GM12878 (cell line): ENCODE data around the gene POU5F1. TPM values are rescaled to one million over a fixed set of nuclear protein-coding genes. Genes with fewer than 3 reads are reported as not detected.

Experiments
- ATAC-seq: fragments of 200-7000 bp; cut with Tn5 transposase; 3 replicates; pipeline ENCODE4 v1.9.1; 2020; ENCODE audit warnings: mild to moderate bottlenecking, moderate library complexity
- BruUV-seq: library from RNA; stranded (reverse); fragments of 400-500 nt; replicated peaks from 2 replicates; lab custom pipeline; 2021; lab: Mats Ljungman, UMichigan
- CTCF ChIA-PET: fragments of 300-600 bp; sonication (Branson Sonifier 250); formaldehyde crosslinking; extraction: SDS; loops from one replicate; lab custom pipeline; 2021; ENCODE audit warnings: inconsistent platforms; lab: Yijun Ruan, JAX
- POLR2A ChIA-PET: fragments of 350-600 bp; formaldehyde crosslinking; extraction: SDS; loops from one replicate; lab custom pipeline; 2021; ENCODE audit warnings: inconsistent platforms; lab: Charles Lee
- RAD21 ChIA-PET: fragments of 300-600 bp; sonication (Branson Sonifier 250); formaldehyde crosslinking; loops from one replicate; lab custom pipeline; 2023; ENCODE audit warnings: antibody characterized with exemption; ENCODE audit not compliant: unreplicated experiment; lab: Charles Lee
- SMC1A ChIA-PET: fragments of 300-600 bp; sonication (Branson Sonifier 250); formaldehyde crosslinking; loops from one replicate; lab custom pipeline; 2023; ENCODE audit not compliant: unreplicated experiment, uncharacterized antibody; lab: Charles Lee
- DNase-seq: peaks from one replicate; pipeline ENCODE4 v3.0.0-alpha.2; 2011; ENCODE audit warnings: low read depth, low spot score
- FAIRE-seq: peaks from 3 replicates; lab custom pipeline; 2011; peaks lifted over from hg19 to GRCh38; lab: Jason Lieb, UNC
- H2AFZ ChIP-seq: 2 replicates; pipeline ENCODE4 v1.6.0; 2011; ENCODE audit warnings: low read depth, low read length, control low read depth; ENCODE audit not compliant: control insufficient read depth
- H3K27ac ChIP-seq: 2 replicates; pipeline ENCODE4 v1.5.1; 2011; ENCODE audit warnings: control low read depth; ENCODE audit not compliant: control insufficient read depth, insufficient read depth
- H3K27me3 ChIP-seq, 2 experiments: replicated peaks in 1 of 2; 2 replicates each; pipeline versions ENCODE4 v1.6.0 to v1.6.1; 2011; ENCODE audit warnings: low read length in 1 of 2; ENCODE audit not compliant: control insufficient read depth in 2 of 2, insufficient read depth in 2 of 2
- H3K36me3 ChIP-seq, 2 experiments: 2 replicates each; pipeline ENCODE4 v1.5.1; 2011; ENCODE audit warnings: low read length in 1 of 2; ENCODE audit not compliant: control insufficient read depth in 2 of 2, insufficient read depth in 2 of 2
- H3K4me1 ChIP-seq: 2 replicates; pipeline ENCODE4 v1.6.1; 2011; ENCODE audit warnings: mild to moderate bottlenecking, low read length, moderate library complexity, mixed read lengths; ENCODE audit not compliant: control insufficient read depth, insufficient read depth
- H3K4me2 ChIP-seq: 2 replicates; pipeline ENCODE4 v1.6.0; 2011; ENCODE audit warnings: control low read depth; ENCODE audit not compliant: control insufficient read depth, insufficient read depth
- H3K4me3 ChIP-seq: fragments of 200-600 bp; sonication (generic); 2 replicates; pipeline ENCODE4 v1.5.1; 2016
- H3K79me2 ChIP-seq: 2 replicates; pipeline ENCODE4 v1.6.0; 2011; ENCODE audit warnings: low read length; ENCODE audit not compliant: control insufficient read depth, insufficient read depth
- H3K9ac ChIP-seq: 2 replicates; pipeline ENCODE4 v1.8.0; 2011; ENCODE audit warnings: low read length, control low read depth, mixed read lengths; ENCODE audit not compliant: control insufficient read depth, insufficient read depth
- H3K9me3 ChIP-seq: replicated peaks from 3 replicates; pipeline ENCODE4 v1.5.1; 2011; ENCODE audit warnings: mild to moderate bottlenecking, low read length; ENCODE audit not compliant: control insufficient read depth, insufficient read depth
- H4K20me1 ChIP-seq: 2 replicates; pipeline ENCODE4 v1.6.0; 2011; ENCODE audit not compliant: control insufficient read depth, insufficient read depth
- ATF2 ChIP-seq: IDR thresholded peaks from 2 replicates; pipeline ENCODE4 v1.6.1; 2012; ENCODE audit warnings: low read length, inconsistent platforms
- BRCA1 ChIP-seq: IDR thresholded peaks from 2 replicates; pipeline ENCODE4 v1.6.1; 2011; ENCODE audit warnings: low read depth, low read length, improper control_type of control experiment
- CHD1 ChIP-seq: IDR thresholded peaks from 2 replicates; pipeline ENCODE4 v1.6.1; 2012; ENCODE audit warnings: low read depth, low read length, improper control_type of control experiment
- CTCF ChIP-seq, 3 experiments: IDR thresholded peaks in 2 of 3; conservative IDR thresholded peaks in 1 of 3; 2 replicates each; pipeline ENCODE4 v1.5.1; 2011; ENCODE audit warnings: low read depth in 3 of 3, low read length in 3 of 3, mild to moderate bottlenecking in 3 of 3, control low read depth in 2 of 3, moderate library complexity in 2 of 3, inconsistent platforms in 1 of 3, mixed read lengths in 1 of 3; ENCODE audit not compliant: control insufficient read depth in 2 of 3, insufficient read depth in 1 of 3; ENCODE audit errors: extremely low read depth in 1 of 3
- FOXM1 ChIP-seq: IDR thresholded peaks from 2 replicates; pipeline ENCODE4 v1.6.1; 2012; ENCODE audit warnings: low read depth, mild to moderate bottlenecking, inconsistent platforms, low read length, moderate library complexity
- SREBF2 ChIP-seq: IDR thresholded peaks from 2 replicates; pipeline ENCODE4 v1.6.1; 2012; ENCODE audit warnings: mild to moderate bottlenecking, low read length
- USF1 ChIP-seq: IDR thresholded peaks from 2 replicates; pipeline ENCODE4 v1.6.1; 2011; ENCODE audit warnings: borderline replicate concordance, low read depth, mild to moderate bottlenecking, moderate library complexity, mixed read lengths, low read length; ENCODE audit not compliant: insufficient read depth; ENCODE audit errors: extremely low read length
- ZNF592 ChIP-seq: fragments of 450-650 bp; IDR thresholded peaks from 2 replicates; pipeline ENCODE4 v1.6.1; 2017; ENCODE audit warnings: mild to moderate bottlenecking, moderate library complexity
- WGBS: methylation state at CpG from one replicate; pipeline ENCODE4 v1.1.6; 2016; ENCODE audit warnings: low lambda C conversion rate; ENCODE audit not compliant: insufficient replicate concordance, insufficient coverage; ENCODE audit errors: missing lambda C conversion rate; 5-methylcytosine and 5-hydroxymethylcytosine counted together
- in situ Hi-C: fragments of 300-500 bp; cut with MboI; formaldehyde crosslinking; loops from 9 replicates; pipeline ENCODE4 v1.14.3; 2018; ENCODE audit warnings: mixed read lengths
- intact Hi-C: fragments of 100-400 bp; cut with micrococcal nuclease; formaldehyde crosslinking; loops from one replicate; pipeline ENCODE4 v1.14.2; 2022; ENCODE audit not compliant: unreplicated experiment
- polyA plus RNA-seq, 11 experiments: library from polyadenylated mRNA; depleted of rRNA in 4 of 11; unstranded in 6 of 11; stranded (reverse) in 5 of 11; fragments of >200 nt; fragmentation: Nextera tagmentation in 4 of 11; fragmentation: Illumina TruSeq in 1 of 11; extraction: Ambion mirVana in 4 of 11; extraction: Trizol in 1 of 11; gene quantifications; 1 replicate in 1 of 11; 2 replicates in 10 of 11; pipeline versions ENCODE4 v1.2.1 to v1.2.3, GENCODE V29; 2011 to 2016; ENCODE audit warnings: inconsistent platforms in 2 of 11, missing spikeins in 2 of 11, low read depth in 1 of 11
- total RNA-seq, 4 experiments: library from RNA; depleted of rRNA in 3 of 4; stranded (reverse); fragments of >200 nt in 3 of 4; fragmentation: Illumina TruSeq in 1 of 4; extraction: Trizol in 1 of 4; gene quantifications; 2 replicates each; pipeline versions ENCODE4 v1.2.1 to v1.2.3, GENCODE V29; 2013 to 2021

POU5F1 gene
- total and polyA plus RNA-seq, 10 of the 15 experiments (the other 5 are each of a cell fraction or from before 2014, with no cell fraction given): 1.4 to 5.5 (median 3.2) TPM

GRCh38 chr6:31135710-31136109 lies 34.8 kb downstream of the POU5F1 start (continued):
- no peak for TF ChIP-seq USF1
- no peak for TF ChIP-seq ATF2
- no peak for TF ChIP-seq CTCF (IDR thresholded peaks at IDR 0.05 in 2 of 3, conservative IDR thresholded peaks at IDR 0.05 in 1 of 3; ENCODE audit: control insufficient read depth in 2 of 3, extremely low read depth in 1 of 3, insufficient read depth in 1 of 3, low read depth in 3 of 3, low read length in 3 of 3)
- no peak for TF ChIP-seq CHD1
- TF ChIP-seq FOXM1: no peak

GRCh38 chr6:31132806-31133205 lies 37.7 kb downstream of the POU5F1 start:
- Histone ChIP-seq H3K9ac (no peak overlapping the region), H3K4me3 (no peak overlapping the region), H3K27ac (no peak overlapping the region), H3K27me3 (no peaks in the 10 kb centered on the region; a peak in 1 of 4 replicates), H3K79me2 (no peaks in the 10 kb centered on the region), H3K9me3 (no peaks in the 10 kb centered on the region; the same call in 2 of the 3 replicates), H3K4me1 (peaks cover 2% of the 10 kb centered on the region), H4K20me1 (no peaks in the 10 kb centered on the region), H3K36me3 (no peaks in the 10 kb centered on the region), H3K4me2 (no peak overlapping the region), H2AFZ (no peak overlapping the region)
- no TSS peak for BruUV-seq
- ChIA-PET SMC1A (interaction anchor here (1.0 to 3.3 kb wide), 3 partner anchors 17 to 238 kb away, joined by 3 to 16 read pairs (median 5); no protein-coding TSS in a partner anchor), RAD21 (interaction anchor here (0.8 to 1.3 kb wide), 2 partner anchors 59 to 70 kb away, joined by 3 to 4 read pairs; no protein-coding TSS in a partner anchor), CTCF (interaction anchor here (1.2 to 22.9 kb wide), 3 partner anchors 8 to 234 kb away, joined by 4 to 326 read pairs (median 29); no protein-coding TSS in a partner anchor), POLR2A (no interaction called here)
- in situ Hi-C loops: no loop called here
- WGBS: 35% methylated on average over 6 of the region's 6 CpGs
- FAIRE-seq: no peak
- intact Hi-C loops: no loop called here
- no peak for DNase-seq
- no peak for ATAC-seq
- TF ChIP-seq ZNF592: no peak
- no peak for TF ChIP-seq SREBF2
- no peak for TF ChIP-seq CHD1
- TF ChIP-seq BRCA1: no peak
